NCI-H2171 (cell line): ENCODE measurements around the gene CLIP4.
"Not testable (repeated sequence)": the region's sequence is repeated elsewhere in the genome, so short reads cannot be mapped to it uniquely, and the experiment has no call there.

Experiments
- DNase-seq: peaks from one replicate; lab custom pipeline; 2025; lab: John Stamatoyannopoulos, UW

The CLIP4 gene

GRCh38 chr2:29114946-29115609, at the start of gene CLIP4:
CLIP4 (plus strand) TSS chr2:29115415; CDS start chr2:29121389, 5,974 bp downstream.
- peak; percentile 46 for DNase-seq

- no peak for DNase-seq
Observed at GRCh38 chr2:29066271-29066860, 48.8 kb upstream of the CLIP4 start.

GRCh38 chr2:29066997-29067605, 48.1 kb upstream of the CLIP4 start:
- no peak for DNase-seq

- no peak for DNase-seq
Observed at GRCh38 chr2:29068513-29068912, 46.7 kb upstream of the CLIP4 start.

- no peak for DNase-seq
Observed at GRCh38 chr2:29070526-29070925, 44.7 kb upstream of the CLIP4 start.

- no peak for DNase-seq
Observed at GRCh38 chr2:29071032-29071975, 43.9 kb upstream of the CLIP4 start.

GRCh38 chr2:29072251-29072650, 43.0 kb upstream of the CLIP4 start:
- no peak for DNase-seq

GRCh38 chr2:29072971-29073725, 42.1 kb upstream of the CLIP4 start:
- no peak for DNase-seq

GRCh38 chr2:29073933-29074332, 41.3 kb upstream of the CLIP4 start:
- DNase-seq, result no peak

GRCh38 chr2:29074411-29074810, 40.8 kb upstream of the CLIP4 start, which contains the start of gene PCARE:
PCARE (minus strand) TSS chr2:29074523; CDS start chr2:29074261, 262 bp downstream.
- no peak for DNase-seq

GRCh38 chr2:29075894-29076705, 39.1 kb upstream of the CLIP4 start:
- no peak for DNase-seq

- DNase-seq, result no peak
Observed at GRCh38 chr2:29079887-29080286, 35.3 kb upstream of the CLIP4 start.

- DNase-seq, result no peak
Observed at GRCh38 chr2:29080886-29081743, 34.1 kb upstream of the CLIP4 start.

- no peak for DNase-seq
Observed at GRCh38 chr2:29082804-29083495, 32.3 kb upstream of the CLIP4 start.

- DNase-seq, result no peak
Observed at GRCh38 chr2:29084554-29084953, 30.7 kb upstream of the CLIP4 start.

GRCh38 chr2:29090311-29090710, 24.9 kb upstream of the CLIP4 start:
- DNase-seq, result not testable (repeated sequence)

- no peak for DNase-seq
Observed at GRCh38 chr2:29096969-29097368, 18.2 kb upstream of the CLIP4 start.

- DNase-seq, result peak; percentile 75
Observed at GRCh38 chr2:29097569-29097968, 17.6 kb upstream of the CLIP4 start.

- DNase-seq, result no peak
Observed at GRCh38 chr2:29100564-29100963, 14.7 kb upstream of the CLIP4 start.
